Measurements from ENCODE around the gene BATF3.

BATF3 gene

DNA sequence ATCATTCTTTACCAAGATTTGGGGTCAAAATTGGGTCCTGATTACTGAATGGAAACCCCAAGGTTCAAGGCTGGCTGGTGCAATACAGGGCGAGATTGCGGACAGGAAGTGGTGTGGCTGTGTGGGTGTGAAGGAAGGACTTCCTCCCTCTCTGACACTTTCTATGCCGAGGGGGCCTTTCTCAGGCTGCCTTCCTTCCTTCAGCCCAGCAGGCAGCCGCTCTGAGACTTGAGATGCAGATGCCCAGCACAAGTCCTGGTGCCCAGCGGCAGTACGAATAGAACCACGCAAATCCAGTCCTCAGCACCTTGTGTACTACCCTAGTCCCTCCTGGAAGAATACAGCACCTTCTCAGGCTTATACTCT lies 16.3 kb downstream of the BATF3 start:
- Histone ChIP-seq H3K27me3 (ENCODE audit: insufficient read depth, low read length, poor library complexity, severe bottlenecking) (no peaks in the 10 kb centered on the region), H3K9me3 (ENCODE audit: insufficient read depth, low read depth, low read length) (no peaks in the 10 kb centered on the region), H3K9me2 (replicated peaks; ENCODE audit: low read depth, low read length) (no peaks in the 10 kb centered on the region), H3K36me3 (ENCODE audit: insufficient read depth, low read length) (no peaks in the 10 kb centered on the region; the same call in 1 of the 2 replicates), H4K20me1 (ENCODE audit: insufficient read depth, low read length, poor library complexity, severe bottlenecking) (no peaks in the 10 kb centered on the region), H3K4me3 (ENCODE audit: low read length, poor library complexity, severe bottlenecking) (peak overlapping the region; percentile 22), H3F3A (ENCODE audit: low read depth) (no peaks in the 10 kb centered on the region), H3K4me2 (ENCODE audit: low read depth, low read length, poor library complexity, severe bottlenecking) (peak overlapping the region; percentile 39), H3K79me2 (ENCODE audit: insufficient read depth, low read length) (no peaks in the 10 kb centered on the region), H2AFZ (ENCODE audit: low read length) (peak overlapping the region; percentile 58), H3K9ac (ENCODE audit: low read depth, low read length, poor library complexity, severe bottlenecking) (no peak overlapping the region), H3K4me1 (ENCODE audit: insufficient read depth, low read length, poor library complexity, severe bottlenecking) (peaks cover 16% of the 10 kb centered on the region)
- TF ChIP-seq, protein P1, sequence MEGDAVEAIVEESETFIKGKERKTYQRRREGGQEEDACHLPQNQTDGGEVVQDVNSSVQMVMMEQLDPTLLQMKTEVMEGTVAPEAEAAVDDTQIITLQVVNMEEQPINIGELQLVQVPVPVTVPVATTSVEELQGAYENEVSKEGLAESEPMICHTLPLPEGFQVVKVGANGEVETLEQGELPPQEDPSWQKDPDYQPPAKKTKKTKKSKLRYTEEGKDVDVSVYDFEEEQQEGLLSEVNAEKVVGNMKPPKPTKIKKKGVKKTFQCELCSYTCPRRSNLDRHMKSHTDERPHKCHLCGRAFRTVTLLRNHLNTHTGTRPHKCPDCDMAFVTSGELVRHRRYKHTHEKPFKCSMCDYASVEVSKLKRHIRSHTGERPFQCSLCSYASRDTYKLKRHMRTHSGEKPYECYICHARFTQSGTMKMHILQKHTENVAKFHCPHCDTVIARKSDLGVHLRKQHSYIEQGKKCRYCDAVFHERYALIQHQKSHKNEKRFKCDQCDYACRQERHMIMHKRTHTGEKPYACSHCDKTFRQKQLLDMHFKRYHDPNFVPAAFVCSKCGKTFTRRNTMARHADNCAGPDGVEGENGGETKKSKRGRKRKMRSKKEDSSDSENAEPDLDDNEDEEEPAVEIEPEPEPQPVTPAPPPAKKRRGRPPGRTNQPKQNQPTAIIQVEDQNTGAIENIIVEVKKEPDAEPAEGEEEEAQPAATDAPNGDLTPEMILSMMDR (conservative IDR thresholded peaks at IDR 0.05; ENCODE audit: low read length) = no peak
- no peak for TF ChIP-seq EZH2phosphoT487 (IDR thresholded peaks at IDR 0.05; ENCODE audit: borderline replicate concordance)

DNA sequence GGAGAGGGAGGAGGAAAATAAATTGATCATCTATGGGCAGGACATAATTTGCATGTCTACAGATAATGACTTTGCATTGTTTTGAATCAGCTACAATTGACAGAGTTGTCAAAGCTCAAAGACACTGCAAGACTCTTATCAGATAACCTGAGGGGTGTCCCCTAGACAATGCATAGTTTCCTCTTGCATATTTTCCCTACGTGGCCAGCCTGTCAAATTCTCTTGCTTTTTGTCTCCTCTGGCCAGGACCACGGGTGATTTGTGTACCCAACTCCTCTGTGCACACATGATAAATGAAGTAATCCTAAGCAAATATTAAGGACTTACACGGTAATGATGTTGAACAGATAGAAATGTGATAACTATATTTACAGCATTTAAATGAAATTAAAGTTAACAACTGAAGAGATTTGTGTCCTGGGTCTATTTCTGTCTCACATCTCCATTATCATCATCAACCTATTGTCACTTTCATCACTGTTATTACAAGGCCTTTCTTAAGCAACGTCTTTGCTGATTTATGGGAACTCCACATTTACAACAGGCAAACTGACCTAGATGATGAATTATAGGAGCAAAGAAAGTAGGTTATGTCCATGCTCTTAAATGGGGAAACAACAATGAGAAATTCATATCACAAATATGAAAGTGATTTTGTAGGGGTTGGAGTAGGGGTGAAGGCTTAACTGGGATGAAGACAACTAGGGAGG lies 18.8 kb downstream of the BATF3 start:
- no peaks in the 10 kb centered on the region for H3K36me3 ChIP-seq (ENCODE audit: insufficient read depth, low read length)
- no peaks in the 10 kb centered on the region for H3K9me2 ChIP-seq (replicated peaks; ENCODE audit: low read depth, low read length)
- H3K27me3 ChIP-seq (ENCODE audit: insufficient read depth, low read length, poor library complexity, severe bottlenecking) = no peaks in the 10 kb centered on the region
- TF ChIP-seq, protein P1 (conservative IDR thresholded peaks at IDR 0.05; ENCODE audit: low read length) = no peak
- no peak for TF ChIP-seq EZH2phosphoT487 (IDR thresholded peaks at IDR 0.05; ENCODE audit: borderline replicate concordance)
- H4K20me1 ChIP-seq (ENCODE audit: insufficient read depth, low read length, poor library complexity, severe bottlenecking) = no peaks in the 10 kb centered on the region
- H3K9ac ChIP-seq (ENCODE audit: low read depth, low read length, poor library complexity, severe bottlenecking) = no peak overlapping the region
- peaks cover 16% of the 10 kb centered on the region for H3K4me1 ChIP-seq (ENCODE audit: insufficient read depth, low read length, poor library complexity, severe bottlenecking)
- no peak overlapping the region for H2AFZ ChIP-seq (ENCODE audit: low read length)
- no peaks in the 10 kb centered on the region for H3K79me2 ChIP-seq (ENCODE audit: insufficient read depth, low read length)
- H3K9me3 ChIP-seq (ENCODE audit: insufficient read depth, low read depth, low read length) = no peaks in the 10 kb centered on the region
- no peaks in the 10 kb centered on the region for H3F3A ChIP-seq (ENCODE audit: low read depth)
- no peak overlapping the region for H3K4me2 ChIP-seq (ENCODE audit: low read depth, low read length, poor library complexity, severe bottlenecking)
- H3K4me3 ChIP-seq (ENCODE audit: low read length, poor library complexity, severe bottlenecking) = no peak overlapping the region

DNA sequence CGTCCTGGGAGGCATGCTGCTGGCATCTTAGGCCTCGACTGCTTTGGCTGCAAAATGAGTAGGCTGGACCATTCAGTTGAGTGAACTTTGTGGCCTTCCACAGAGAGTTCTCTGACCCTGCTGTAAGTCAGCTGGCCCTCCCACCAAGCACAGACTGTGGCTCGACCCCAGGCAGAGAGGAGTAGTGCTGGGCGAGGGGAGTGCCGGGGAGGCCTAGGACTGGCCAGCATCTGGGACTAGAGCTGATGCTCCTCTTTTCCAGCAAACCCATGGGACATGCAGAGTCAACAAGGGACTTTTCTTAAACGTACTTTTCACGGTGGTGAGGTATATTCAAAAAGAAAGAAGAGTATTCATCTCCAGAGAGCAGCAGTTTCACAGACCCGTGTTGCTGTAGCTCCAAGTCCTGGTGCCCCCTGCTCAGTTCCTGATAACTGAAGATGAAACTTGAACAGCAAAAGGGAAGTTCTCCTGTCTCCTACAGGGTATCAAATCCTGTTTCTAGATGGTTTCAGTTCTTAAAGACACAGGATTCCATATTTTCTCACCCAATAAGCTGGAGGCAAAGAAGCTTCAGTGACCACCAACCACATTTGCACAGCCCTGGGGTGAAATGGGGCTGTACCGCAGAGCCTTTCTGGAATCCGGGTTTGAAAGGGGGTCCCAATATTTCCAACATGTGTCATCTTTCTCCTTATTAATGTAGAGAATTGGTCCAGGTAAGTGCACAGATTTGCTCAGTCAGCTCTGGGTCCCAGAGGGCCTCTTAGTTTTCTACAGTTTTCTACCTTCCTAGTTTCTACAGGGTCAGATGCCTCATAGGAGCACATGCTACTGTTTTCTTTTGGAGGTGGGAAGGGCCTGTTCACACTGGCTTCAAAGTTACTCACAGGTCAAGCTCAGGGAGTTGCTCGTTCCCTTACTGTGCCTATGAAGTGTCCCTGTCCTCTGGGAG lies 20.9 kb downstream of the BATF3 start:
- Histone ChIP-seq H3K4me2 (ENCODE audit: low read depth, low read length, poor library complexity, severe bottlenecking) (no peak overlapping the region), H2AFZ (ENCODE audit: low read length) (no peak overlapping the region), H3K36me3 (ENCODE audit: insufficient read depth, low read length) (no peaks in the 10 kb centered on the region), H3K9ac (ENCODE audit: low read depth, low read length, poor library complexity, severe bottlenecking) (no peak overlapping the region), H3K9me3 (ENCODE audit: insufficient read depth, low read depth, low read length) (no peaks in the 10 kb centered on the region), H3F3A (ENCODE audit: low read depth) (no peaks in the 10 kb centered on the region), H4K20me1 (ENCODE audit: insufficient read depth, low read length, poor library complexity, severe bottlenecking) (no peaks in the 10 kb centered on the region), H3K9me2 (replicated peaks; ENCODE audit: low read depth, low read length) (no peaks in the 10 kb centered on the region), H3K4me1 (ENCODE audit: insufficient read depth, low read length, poor library complexity, severe bottlenecking) (peaks cover 11% of the 10 kb centered on the region), H3K27me3 (ENCODE audit: insufficient read depth, low read length, poor library complexity, severe bottlenecking) (no peaks in the 10 kb centered on the region), H3K4me3 (ENCODE audit: low read length, poor library complexity, severe bottlenecking) (no peak overlapping the region), H3K79me2 (ENCODE audit: insufficient read depth, low read length) (no peaks in the 10 kb centered on the region)
- TF ChIP-seq EZH2phosphoT487 (IDR thresholded peaks at IDR 0.05; ENCODE audit: borderline replicate concordance) = no peak
- TF ChIP-seq, protein P1 (conservative IDR thresholded peaks at IDR 0.05; ENCODE audit: low read length) = no peak
